ENCODE results near the gene LATS2. TPM values are rescaled to one million over a fixed set of nuclear protein-coding genes. Genes with fewer than 3 reads are reported as not detected.
A peak's percentile ranks its signal among the peaks of the same experiment; 100 is the strongest.
"Not testable (repeated sequence)": the region's sequence is repeated elsewhere in the genome, so short reads cannot be mapped to it uniquely, and the experiment has no call there.

LATS2 gene
- total and polyA plus RNA-seq, 12 donors = 9.7 to 46.1 (median 25.2) TPM

DNA sequence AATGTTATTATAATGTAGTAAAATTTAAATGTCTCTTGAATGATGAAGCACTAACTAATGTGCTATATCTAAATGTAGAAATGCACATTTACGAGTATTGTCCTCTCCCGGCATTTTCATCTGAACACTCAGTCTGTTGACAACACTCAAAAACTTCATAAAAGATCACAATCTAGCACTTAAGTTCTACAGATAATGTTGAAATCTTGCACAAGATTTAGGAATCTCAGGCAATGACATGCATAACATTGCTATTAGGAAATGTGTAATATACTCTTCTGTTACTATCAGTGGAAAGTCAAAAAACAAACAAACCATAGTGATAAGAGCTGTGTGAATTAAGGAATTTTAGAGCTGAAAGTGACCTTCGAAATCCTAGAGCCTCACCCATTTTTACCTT lies 121.3 kb downstream of the LATS2 start:
- intact Hi-C loops (cut with DNase I) = loop anchor here (5.0 to 10.0 kb wide), 11 partner anchors 122 to 545 kb away; partner anchors contain the start of genes LATS2 (in 6 of the 10), MRPL57 (in 5 of the 10) and SKA3 (in 5 of the 10)
- TF ChIP-seq, protein P1, sequence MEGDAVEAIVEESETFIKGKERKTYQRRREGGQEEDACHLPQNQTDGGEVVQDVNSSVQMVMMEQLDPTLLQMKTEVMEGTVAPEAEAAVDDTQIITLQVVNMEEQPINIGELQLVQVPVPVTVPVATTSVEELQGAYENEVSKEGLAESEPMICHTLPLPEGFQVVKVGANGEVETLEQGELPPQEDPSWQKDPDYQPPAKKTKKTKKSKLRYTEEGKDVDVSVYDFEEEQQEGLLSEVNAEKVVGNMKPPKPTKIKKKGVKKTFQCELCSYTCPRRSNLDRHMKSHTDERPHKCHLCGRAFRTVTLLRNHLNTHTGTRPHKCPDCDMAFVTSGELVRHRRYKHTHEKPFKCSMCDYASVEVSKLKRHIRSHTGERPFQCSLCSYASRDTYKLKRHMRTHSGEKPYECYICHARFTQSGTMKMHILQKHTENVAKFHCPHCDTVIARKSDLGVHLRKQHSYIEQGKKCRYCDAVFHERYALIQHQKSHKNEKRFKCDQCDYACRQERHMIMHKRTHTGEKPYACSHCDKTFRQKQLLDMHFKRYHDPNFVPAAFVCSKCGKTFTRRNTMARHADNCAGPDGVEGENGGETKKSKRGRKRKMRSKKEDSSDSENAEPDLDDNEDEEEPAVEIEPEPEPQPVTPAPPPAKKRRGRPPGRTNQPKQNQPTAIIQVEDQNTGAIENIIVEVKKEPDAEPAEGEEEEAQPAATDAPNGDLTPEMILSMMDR (IDR thresholded peaks at IDR 0.05) = no peak
- no peak for DNase-seq
- no peaks in the 10 kb centered on the region for H3K9me3 ChIP-seq
- H3K36me3 ChIP-seq = no peaks in the 10 kb centered on the region
- no peak overlapping the region for H3K4me3 ChIP-seq
- peak overlapping the region in 5 of 10 donors; percentile 59 to 69 (median 64) for H3K27ac ChIP-seq
- no peak for ATAC-seq
- WGBS, 2 donors = 70 to 82% methylated on average over 3 of the region's 3 CpGs
- peaks cover 0 to 15% (median 5%) of the 10 kb centered on the region in 9 donors for H3K4me1 ChIP-seq
- peaks cover 0 to 4% (median 0%) of the 10 kb centered on the region in 7 donors for H3K27me3 ChIP-seq

- TF ChIP-seq, protein P1 (IDR thresholded peaks at IDR 0.05) = no peak
- Histone ChIP-seq H3K36me3 (no peaks in the 10 kb centered on the region), H3K4me1 (peaks cover 0 to 15% (median 5%) of the 10 kb centered on the region in 9 donors), H3K27ac (peak overlapping the region in 6 of 10 donors; percentile 55 to 69 (median 62)), H3K4me3 (no peak overlapping the region), H3K27me3 (no peaks in the 10 kb centered on the region), H3K9me3 (no peaks in the 10 kb centered on the region)
- intact Hi-C loops (cut with DNase I) = loop anchor here (5.0 to 10.0 kb wide), 11 partner anchors 123 to 545 kb away; partner anchors contain the start of genes LATS2 (in 6 of the 10), MRPL57 (in 5 of the 10) and SKA3 (in 5 of the 10)
- 25 to 40% methylated on average over 4 of the region's 4 CpGs for WGBS, 2 donors
- ATAC-seq (peak; percentile 28 to 81 (median 70)), DNase-seq (peak; percentile 25 to 53)
These were observed 121.7 kb downstream of the LATS2 start for GRCh38 chr13:20939662-20940061.

DNA sequence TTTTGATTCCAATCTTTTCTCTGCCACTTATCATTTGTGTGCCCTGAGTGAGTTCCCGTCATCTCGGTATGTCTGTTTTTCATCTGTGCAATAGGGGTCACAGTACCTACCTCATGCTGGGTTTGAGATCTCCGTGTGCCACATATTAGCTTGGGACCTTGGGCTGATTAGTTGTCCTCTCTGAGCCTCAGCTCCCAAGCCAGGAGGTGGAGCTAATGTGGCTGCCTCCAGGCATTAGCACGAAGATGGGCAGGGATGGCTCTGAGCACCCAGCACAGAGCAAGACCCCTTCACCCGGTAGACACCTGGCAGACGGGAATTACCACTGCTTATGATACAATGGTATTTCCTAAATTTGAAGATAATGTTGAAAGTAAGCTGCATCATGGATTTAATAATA lies 123.1 kb downstream of the LATS2 start:
- H3K27me3 ChIP-seq = no peaks in the 10 kb centered on the region
- no peak overlapping the region for H3K27ac ChIP-seq
- 70 to 72% methylated on average over 6 of the region's 6 CpGs for WGBS, 2 donors
- peaks cover 0 to 12% (median 3%) of the 10 kb centered on the region in 9 donors for H3K4me1 ChIP-seq
- DNase-seq (no peak), ATAC-seq (peak in 1 of 8 donors; percentile 34)
- intact Hi-C loops (cut with DNase I) = no loop called here
- no peaks in the 10 kb centered on the region for H3K36me3 ChIP-seq
- TF ChIP-seq, protein P1 (IDR thresholded peaks at IDR 0.05) = no peak
- no peaks in the 10 kb centered on the region for H3K9me3 ChIP-seq
- H3K4me3 ChIP-seq = no peak overlapping the region

- no peak for ATAC-seq
- DNase-seq = no peak
These were observed 133.7 kb downstream of the LATS2 start for GRCh38 chr13:20927596-20928257.

DNA sequence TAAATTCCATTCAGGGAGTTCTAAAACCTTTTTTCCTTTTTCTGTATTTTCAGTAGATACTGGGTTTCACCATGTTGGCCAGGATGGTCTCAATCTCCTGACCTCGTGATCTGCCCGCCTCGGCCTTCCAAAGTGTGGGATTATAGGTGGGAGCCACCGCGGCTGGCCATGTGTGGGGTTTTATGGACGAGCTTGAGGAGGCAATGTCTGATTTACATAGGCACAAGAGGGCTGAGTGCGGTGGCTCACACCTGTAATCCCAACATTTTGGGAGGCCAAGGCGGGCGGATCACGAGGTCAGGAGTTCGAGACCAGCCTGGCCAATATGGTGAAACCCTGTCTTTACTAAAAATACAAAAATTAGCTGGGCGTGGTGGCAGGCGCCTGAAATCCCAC lies 136.0 kb downstream of the LATS2 start:
- H3K36me3 ChIP-seq, DNase-seq, H3K4me3 ChIP-seq, ATAC-seq, H3K27ac ChIP-seq, H3K27me3 ChIP-seq, H3K4me1 ChIP-seq, H3K9me3 ChIP-seq: not testable (repeated sequence)
- intact Hi-C loops (cut with DNase I) = loop anchor here (1.0 to 10.0 kb wide), 9 partner anchors 213 to 741 kb away; partner anchors contain the start of gene GJB2 (in 2 of the 10)
- WGBS, 2 donors = 74 to 77% methylated on average over 12 to 13 of the region's 13 CpGs

More at GRCh38 chr13:20927596-20928257, 133.7 kb downstream of the LATS2 start:
- no peak overlapping the region for H3K4me3 ChIP-seq
- H3K9me3 ChIP-seq = no peaks in the 10 kb centered on the region
- intact Hi-C loops (cut with DNase I) = loop anchor here in 9 of 10 donors (5.0 to 10.0 kb wide), 5 partner anchors 215 to 743 kb away; partner anchors contain the start of gene GJB2 (in 2 of the 9)
- TF ChIP-seq, protein P1 (IDR thresholded peaks at IDR 0.05) = no peak
- H3K36me3 ChIP-seq = no peaks in the 10 kb centered on the region
- H3K27ac ChIP-seq = no peak overlapping the region
- H3K27me3 ChIP-seq = no peaks in the 10 kb centered on the region
- 69 to 79% methylated on average over 4 of the region's 4 CpGs for WGBS, 2 donors
- no peaks in the 10 kb centered on the region for H3K4me1 ChIP-seq
